BE2C (cell line): Measurements from ENCODE around the gene ERCC4.
"Not testable (repeated sequence)": the region's sequence is repeated elsewhere in the genome, so short reads cannot be mapped to it uniquely, and the experiment has no call there.

Experiments used
- DNase-seq: peaks from one replicate; pipeline ENCODE4 v3.0.0-alpha.2; 2020
- H3K27me3 ChIP-seq: fragments of 250-450 bp; sonication (Bioruptor Pico); 2 replicates; pipeline ENCODE4 v1.5.1; 2020; ENCODE audit warnings: mild to moderate bottlenecking
- H3K36me3 ChIP-seq: fragments of 250-450 bp; sonication (Bioruptor Pico); 2 replicates; pipeline ENCODE4 v1.5.1; 2020; ENCODE audit warnings: mild to moderate bottlenecking
- H3K4me1 ChIP-seq: fragments of 250-450 bp; sonication (Bioruptor Pico); 2 replicates; pipeline ENCODE4 v1.5.1; 2020
- H3K4me3 ChIP-seq: 2 replicates; pipeline ENCODE4 v1.5.1; 2011; ENCODE audit warnings: low read depth, low read length
- H3K9me3 ChIP-seq: fragments of 250-450 bp; sonication (Bioruptor Pico); 2 replicates; pipeline ENCODE4 v1.5.1; 2020
- TF ChIP-seq, protein P1 (sequence below): IDR thresholded peaks from 2 replicates; pipeline ENCODE4 v1.5.1; 2012; ENCODE audit warnings: mild to moderate bottlenecking, low read depth, low read length

The ERCC4 gene

DNA sequence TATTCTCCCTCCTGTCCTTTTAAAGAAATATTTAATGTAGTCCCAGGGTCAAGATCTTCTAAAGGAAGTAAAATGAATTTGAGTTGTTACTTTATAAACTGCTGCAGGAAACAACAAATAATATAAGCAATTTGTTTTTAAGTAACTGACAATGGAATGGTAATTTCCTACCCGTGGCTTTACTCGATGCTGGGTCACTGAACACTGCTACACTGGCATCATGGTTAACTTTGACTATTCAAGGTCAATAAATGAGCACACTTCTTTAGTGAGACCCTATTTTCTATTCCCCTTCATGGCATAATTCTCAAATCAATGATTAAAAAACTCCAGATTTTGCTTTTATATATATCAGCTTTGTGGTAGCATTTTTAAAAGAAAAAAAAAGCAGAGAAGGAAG lies 22.1 kb upstream of the ERCC4 start:
- Histone ChIP-seq H3K4me1 (no peaks in the 10 kb centered on the region), H3K9me3 (no peaks in the 10 kb centered on the region), H3K36me3 (no peaks in the 10 kb centered on the region), H3K4me3 (no peak overlapping the region), H3K27me3 (no peaks in the 10 kb centered on the region)
- TF ChIP-seq, protein P1, sequence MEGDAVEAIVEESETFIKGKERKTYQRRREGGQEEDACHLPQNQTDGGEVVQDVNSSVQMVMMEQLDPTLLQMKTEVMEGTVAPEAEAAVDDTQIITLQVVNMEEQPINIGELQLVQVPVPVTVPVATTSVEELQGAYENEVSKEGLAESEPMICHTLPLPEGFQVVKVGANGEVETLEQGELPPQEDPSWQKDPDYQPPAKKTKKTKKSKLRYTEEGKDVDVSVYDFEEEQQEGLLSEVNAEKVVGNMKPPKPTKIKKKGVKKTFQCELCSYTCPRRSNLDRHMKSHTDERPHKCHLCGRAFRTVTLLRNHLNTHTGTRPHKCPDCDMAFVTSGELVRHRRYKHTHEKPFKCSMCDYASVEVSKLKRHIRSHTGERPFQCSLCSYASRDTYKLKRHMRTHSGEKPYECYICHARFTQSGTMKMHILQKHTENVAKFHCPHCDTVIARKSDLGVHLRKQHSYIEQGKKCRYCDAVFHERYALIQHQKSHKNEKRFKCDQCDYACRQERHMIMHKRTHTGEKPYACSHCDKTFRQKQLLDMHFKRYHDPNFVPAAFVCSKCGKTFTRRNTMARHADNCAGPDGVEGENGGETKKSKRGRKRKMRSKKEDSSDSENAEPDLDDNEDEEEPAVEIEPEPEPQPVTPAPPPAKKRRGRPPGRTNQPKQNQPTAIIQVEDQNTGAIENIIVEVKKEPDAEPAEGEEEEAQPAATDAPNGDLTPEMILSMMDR = no peak
- DNase-seq = no peak

DNA sequence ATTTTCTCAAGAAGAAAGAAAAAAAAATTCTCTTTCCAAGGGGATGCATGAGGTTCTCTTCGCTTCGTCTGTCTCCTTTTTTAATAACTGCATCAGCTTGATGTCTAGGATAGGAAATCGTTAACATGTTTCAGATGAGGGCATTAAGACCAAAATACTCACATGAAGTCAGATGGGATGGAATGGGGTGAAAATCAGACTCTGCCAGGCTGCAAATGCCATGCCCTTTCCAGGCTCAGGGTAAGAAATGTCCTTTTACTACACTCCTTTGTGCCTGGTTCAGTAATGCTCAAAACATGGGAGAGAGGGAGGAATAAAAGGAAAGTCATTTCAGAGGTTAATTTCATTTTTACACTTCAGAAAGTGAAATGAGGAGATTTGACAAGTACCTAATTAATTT lies 21.7 kb upstream of the ERCC4 start:
- Histone ChIP-seq H3K4me1 (no peaks in the 10 kb centered on the region), H3K27me3 (no peaks in the 10 kb centered on the region), H3K9me3 (no peaks in the 10 kb centered on the region), H3K36me3 (no peaks in the 10 kb centered on the region), H3K4me3 (no peak overlapping the region)
- DNase-seq = no peak
- TF ChIP-seq, protein P1 = no peak

DNA sequence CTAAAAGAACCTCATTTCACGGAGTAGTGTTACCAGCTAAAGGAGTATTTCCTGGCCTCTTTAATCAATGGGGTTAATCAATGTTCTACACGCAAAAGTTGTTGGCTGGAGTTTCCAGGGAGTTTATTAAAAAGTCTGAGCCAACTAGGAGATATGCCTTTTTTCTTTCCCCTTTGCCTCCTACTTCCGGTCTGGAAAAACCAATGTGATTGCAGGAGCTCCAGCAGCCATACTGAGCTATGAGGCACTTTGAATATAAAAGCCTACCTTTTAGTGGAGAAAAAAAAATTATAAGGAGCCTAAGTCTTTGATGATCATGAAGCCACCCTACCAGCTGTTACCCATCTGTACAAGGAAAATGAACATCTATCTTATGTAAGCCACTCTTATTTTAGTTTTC lies 17.9 kb upstream of the ERCC4 start:
- H3K9me3 ChIP-seq = no peaks in the 10 kb centered on the region

DNA sequence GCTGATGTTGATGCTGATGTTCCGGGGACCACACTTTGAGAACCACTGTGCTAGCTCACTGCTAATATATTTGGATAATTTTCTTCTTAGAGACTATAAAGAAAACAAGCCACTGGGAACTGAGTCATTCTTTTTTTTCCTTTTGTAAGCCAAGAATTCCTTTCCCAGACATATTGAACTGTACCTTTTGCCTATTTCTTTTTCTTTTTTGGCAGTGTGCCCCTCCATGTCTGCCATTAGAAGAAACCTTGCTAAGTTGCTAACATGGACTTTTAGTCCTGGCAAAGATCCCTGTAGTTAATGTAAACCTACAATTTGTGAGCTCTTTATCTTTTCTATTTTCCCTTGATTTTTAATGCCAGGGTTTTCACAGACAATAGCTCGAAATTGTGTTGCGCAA lies 17.3 kb upstream of the ERCC4 start:
- Histone ChIP-seq H3K4me1 (peaks cover 5% of the 10 kb centered on the region; the same call in 1 of the 2 replicates), H3K9me3 (no peaks in the 10 kb centered on the region), H3K4me3 (no peak overlapping the region), H3K27me3 (no peaks in the 10 kb centered on the region), H3K36me3 (no peaks in the 10 kb centered on the region)
- no peak for DNase-seq
- TF ChIP-seq, protein P1 = no peak

More for the DNA sequence above, 17.9 kb upstream of the ERCC4 start:
- Histone ChIP-seq H3K4me3 (no peak overlapping the region), H3K27me3 (no peaks in the 10 kb centered on the region), H3K36me3 (no peaks in the 10 kb centered on the region), H3K4me1 (peaks cover 5% of the 10 kb centered on the region; the same call in 1 of the 2 replicates)
- DNase-seq = no peak
- TF ChIP-seq, protein P1 = no peak

DNA sequence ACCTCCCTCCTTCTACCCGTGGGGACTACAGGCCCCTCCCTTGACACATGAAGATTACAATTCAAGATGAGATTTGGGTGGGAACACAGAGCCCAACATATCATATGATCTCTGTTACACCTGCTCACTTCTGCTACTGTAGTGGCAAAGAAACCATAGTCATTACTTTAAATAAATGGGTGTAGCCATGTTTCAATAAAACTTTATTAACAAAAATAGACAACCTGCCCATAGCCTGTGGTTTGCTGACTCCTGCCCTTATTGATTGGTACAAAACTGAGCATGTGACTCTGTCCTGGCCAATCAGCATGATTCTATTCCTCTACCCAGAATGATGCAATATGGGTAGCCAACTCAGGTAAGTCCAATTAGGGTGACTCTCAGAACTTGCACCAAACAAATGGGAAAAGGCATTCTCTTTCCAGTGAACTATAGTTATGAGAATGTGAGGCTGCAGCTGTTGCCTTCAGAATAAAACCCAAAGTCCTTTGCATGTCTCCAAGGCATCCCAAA lies 15.7 kb upstream of the ERCC4 start:
- Histone ChIP-seq H3K27me3 (peaks cover 9% of the 10 kb centered on the region; the same call in 1 of the 2 replicates), H3K9me3 (no peaks in the 10 kb centered on the region), H3K4me3 (no peak overlapping the region), H3K36me3 (no peaks in the 10 kb centered on the region), H3K4me1 (peaks cover 5% of the 10 kb centered on the region; the same call in 1 of the 2 replicates)
- no peak for DNase-seq
- TF ChIP-seq, protein P1 = no peak

DNA sequence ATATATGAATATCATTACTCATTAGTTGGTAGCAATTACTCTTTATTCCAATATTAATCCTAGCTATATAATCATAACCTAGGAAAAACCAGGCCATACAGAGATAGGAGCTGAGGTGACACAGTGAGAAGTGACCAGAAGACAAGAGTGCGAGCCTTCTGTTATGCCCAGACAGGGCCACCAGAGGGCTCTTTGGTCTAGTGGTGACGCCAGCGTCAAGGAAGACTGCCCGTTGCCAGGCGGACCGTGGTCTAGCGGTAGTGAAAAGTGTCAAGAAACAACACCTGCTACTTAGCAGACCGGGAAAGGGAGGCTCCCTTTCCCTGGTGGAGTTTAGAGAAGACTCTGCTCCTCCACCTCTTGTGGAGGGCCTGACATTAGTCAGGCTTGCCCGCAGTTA lies 15.1 kb upstream of the ERCC4 start:
- DNase-seq = peak; percentile 73
- TF ChIP-seq, protein P1 = peak; percentile 74
- H3K4me3 ChIP-seq, H3K9me3 ChIP-seq, H3K36me3 ChIP-seq, H3K4me1 ChIP-seq: not testable (repeated sequence)
- peaks cover 15% of the 10 kb centered on the region for H3K27me3 ChIP-seq
